HG03378 (cell line): ENCODE results near the gene ZNF735.
"Not testable (repeated sequence)": the region's sequence is repeated elsewhere in the genome, so short reads cannot be mapped to it uniquely, and the experiment has no call there.

Source experiments
- ATAC-seq: cut with Tn5 transposase; IDR thresholded peaks from one replicate; pipeline ENCODE4 v1.9.1; 2021; ENCODE audit warnings: mild to moderate bottlenecking, moderate library complexity; ENCODE audit not compliant: unreplicated experiment

Gene ZNF735

DNA sequence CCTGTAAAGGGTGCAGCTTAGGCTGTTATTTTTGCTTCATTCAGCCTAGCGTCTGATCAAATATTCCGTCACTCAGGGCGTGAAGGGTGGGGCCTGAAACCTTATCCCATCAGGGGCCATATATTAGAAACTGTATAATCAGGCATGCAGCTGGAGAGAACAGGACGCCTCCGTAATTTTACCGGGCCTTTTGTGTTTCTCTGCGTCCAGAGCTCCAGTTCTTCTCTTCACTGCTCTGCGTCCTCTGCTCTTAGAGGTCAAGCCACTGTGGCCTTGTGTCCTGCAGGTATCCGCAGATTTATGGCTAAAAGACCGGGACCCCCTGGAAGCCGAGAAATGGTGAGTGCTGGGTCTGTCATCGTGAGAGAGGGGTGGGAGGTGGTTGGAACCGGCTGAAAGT is at the start of gene ZNF735:
Gene ZNF735, plus strand, starts transcription at position 301 of the 400 bp plus-strand sequence. Its CDS starts 0 bp downstream, at position 301.
- no peak for ATAC-seq

DNA sequence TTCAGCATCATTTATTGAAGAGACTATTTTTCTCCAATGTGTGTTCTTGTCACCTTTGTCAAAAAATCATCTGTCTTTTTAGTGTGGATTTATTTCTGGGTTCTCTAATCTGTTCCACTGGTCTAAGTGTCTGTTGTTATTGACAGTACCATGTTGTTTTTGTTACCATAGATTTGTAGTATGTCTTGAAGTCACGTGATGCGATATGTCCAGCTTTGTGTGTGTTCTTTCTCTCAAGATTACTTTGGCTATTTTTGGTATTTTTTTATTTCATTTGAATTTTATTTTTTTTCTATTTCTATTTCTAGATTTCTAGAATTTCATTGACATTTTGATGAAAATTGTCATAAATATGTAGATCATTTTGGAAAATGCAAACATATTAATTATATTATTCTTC is 36.0 kb upstream of the ZNF735 start:
- ATAC-seq: not testable (repeated sequence)

DNA sequence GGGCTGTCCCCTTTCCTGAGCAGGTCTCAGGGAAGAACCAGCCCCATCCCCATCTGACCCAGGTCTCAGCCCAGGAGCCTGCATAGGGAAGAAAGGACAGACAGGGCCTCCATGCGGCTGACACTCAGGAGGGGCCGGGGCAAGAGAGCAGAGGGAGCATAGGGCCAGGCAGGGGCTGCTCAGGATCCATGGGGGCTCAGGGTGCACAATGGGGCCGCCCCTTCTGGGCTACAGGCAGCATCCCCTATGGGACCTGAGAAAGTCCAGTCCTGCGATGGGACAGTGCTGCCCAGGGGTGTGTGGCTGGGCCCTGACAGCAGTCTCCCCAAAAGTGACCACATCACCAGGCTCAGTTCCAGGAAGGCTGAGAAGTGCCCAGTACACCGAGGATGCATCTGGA is 32.7 kb upstream of the ZNF735 start:
- no peak for ATAC-seq

DNA sequence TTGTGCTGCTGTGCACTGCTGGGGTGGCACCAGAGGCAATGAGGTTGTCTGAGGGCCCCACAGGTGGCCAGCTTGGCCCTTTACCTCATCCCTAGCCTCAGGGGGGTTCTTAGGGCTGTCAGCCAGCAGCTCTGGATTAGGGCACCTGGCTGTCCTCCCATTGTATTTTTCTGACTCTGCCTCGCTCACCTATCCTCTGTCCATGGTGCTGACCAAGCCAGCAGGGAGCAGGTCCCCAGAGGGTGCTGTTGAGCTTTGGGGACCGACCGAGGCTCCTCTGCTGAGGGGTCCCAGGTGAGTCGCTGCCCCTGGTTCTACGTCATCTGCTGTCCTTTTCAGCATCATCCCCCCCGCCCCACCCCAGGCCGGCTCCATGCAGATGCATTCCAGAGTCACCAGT is 32.1 kb upstream of the ZNF735 start:
- no peak for ATAC-seq

DNA sequence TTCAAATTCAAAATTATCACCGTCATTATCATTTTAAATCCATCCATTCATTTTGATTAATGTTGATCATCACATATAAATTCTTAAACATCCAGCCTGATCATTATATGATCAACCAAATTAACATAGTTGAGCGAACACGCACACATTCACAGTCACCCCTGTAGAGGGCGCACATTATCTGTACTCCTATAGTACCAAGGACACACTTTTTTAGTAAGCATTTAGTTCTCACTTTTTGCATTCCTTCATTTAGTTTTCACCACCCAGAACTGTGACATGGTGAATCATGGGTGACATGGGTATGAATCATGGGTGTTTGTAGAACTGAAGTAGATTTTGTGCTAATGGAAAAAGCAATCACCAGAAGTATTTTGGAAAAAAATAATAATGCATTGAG is 26.0 kb upstream of the ZNF735 start:
- no peak for ATAC-seq

DNA sequence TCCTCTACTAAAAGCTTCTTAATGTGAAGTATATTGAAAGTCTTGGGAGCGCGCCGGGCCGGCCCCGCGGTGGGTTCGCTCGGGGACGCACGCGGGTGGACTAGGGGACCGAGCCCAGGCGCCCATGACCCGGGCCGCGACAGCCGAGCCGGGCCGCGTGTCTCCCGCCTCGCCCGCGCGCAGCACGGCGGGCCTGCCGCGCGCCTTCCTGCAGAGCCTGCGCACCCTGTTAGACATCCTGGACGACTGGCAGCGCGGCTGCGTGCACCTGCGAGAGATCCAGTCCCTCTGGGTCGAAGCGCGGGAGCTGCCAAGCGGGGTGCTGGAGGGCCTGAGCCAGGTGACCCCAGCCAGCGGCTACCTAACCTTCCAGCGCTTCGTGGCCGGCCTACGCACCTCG is 25.4 kb upstream of the ZNF735 start:
- no peak for ATAC-seq

DNA sequence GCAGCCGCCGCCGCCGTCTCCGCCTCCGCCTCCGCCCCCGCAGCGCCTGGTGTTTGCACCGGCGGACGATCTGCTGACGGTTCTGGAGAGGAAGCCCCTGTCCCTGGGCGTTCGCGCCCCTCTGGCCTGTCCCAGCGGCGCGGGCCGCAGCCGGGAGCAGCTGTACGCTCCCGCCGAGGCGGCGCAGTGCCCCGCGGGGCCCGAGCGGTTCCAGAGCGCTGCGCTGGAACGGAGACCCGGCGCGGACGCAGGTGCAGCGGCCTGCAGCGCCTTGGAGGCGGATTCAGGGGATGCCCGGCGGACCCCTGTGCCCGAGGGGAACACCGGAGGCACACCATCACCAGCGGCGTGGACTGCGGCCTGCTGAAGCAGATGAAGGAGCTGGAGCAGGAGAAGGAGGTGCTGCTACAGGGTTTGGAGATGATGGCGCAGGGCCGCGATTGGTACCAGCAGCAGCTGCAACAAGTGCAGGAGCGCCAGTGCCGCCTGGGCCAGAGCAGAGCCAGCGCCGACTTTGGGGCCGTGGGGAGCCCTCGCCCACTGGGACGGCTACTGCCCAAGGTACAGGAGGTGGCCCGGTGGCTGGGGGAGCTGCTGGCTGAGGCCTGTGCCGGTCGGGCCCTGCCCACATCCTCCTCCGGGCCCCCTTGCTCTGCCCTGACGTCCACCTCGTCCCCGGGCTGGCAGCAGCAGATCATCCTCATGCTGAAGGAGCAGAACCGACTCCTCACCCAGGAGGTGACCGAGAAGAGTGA is 24.8 kb upstream of the ZNF735 start:
- no peak for ATAC-seq

DNA sequence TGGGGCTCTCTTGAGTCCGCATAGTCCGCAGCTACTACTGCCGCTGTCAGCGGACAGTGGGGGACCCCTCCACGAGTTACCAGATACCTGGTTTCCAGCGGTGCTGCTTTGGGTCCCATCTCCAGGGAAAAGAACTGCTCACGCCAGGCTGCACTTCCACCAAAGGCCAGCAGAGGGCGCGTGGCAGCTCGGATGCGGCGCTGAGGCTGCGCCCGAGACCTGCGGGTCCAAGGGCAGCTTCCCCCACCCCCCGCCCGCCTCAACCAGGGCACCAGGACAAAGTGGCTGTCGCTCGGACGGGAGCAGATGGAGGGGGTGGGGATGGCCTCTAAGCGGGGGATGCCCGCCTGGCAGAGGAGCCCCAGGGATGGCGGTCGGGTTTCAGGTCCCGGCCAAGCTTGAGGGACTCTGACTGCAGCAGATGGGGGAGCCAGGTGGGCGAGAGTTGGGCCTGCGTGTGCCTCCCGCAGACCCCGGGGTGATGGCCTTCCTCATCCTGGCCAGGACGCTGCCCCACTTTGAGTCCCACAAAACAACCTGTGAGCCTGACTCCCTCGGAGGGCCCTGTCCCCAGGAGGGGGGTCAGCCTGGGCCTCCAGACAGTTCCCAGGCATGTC is 23.8 kb upstream of the ZNF735 start:
- ATAC-seq: no peak

DNA sequence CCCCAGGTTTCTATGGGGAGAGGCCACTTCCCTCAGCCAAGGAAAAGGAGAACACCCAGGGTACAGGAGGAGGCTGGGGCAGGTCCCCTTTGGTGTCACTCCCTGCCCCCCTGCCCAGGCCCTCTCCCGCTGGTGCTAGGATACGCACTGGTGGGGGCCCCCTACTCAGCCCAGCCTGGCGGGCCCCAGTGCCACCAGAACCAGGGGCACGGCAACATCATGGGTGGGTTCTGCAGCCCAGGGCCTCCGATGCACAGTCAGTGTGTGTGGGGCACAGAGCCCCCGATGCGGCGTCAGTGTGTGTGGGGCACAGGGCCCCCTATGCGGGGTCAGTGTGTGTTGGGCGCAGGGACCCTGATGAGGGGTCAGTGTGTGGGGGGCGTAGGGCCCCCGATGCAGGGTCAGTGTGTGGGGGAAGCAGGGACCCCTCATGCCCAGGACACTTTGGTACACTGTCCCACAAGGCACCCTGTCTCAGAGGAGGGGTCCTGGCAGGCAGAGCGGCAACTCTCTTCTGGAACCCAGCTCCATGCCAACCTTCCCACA is 23.1 kb upstream of the ZNF735 start:
- no peak for ATAC-seq

DNA sequence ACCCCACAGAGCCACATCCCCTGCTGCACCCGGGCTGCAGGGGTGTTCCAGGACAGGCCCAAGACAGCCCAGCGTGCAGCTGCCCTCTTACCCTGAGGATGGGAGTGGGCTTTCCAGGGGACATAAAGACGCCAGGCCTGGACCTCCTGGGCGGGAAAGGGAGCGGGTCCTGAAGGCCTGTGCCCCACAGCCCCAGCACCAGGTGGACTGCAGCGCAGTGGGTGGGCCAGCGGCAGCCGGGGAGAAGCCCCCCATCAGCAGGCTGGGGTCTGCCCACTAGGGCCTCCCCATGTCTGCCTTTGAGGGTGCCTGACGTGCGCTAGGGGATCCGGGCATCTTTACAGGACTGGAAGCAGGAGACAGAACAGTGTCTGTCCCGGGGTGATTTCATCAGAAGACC is 22.6 kb upstream of the ZNF735 start:
- ATAC-seq: no peak

DNA sequence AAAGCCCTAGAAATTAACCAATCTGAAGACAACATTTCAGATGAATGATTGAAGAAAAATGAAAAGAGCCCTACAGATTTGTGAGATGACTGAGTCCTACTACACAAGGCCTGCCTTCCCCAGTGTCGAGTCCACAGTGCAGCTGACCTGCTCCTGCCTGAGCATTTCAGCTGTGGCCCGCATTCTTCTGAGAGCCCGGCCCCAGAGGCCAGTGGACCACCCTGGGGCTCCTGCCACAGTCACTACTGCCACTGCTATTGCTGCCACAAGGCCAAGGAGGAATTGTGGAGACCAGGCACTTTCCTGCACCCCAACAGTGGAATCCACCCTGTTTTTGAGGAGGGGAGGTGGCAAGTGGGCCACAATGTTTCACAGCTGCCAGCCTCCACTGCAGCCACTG is 19.6 kb upstream of the ZNF735 start:
- no peak for ATAC-seq

DNA sequence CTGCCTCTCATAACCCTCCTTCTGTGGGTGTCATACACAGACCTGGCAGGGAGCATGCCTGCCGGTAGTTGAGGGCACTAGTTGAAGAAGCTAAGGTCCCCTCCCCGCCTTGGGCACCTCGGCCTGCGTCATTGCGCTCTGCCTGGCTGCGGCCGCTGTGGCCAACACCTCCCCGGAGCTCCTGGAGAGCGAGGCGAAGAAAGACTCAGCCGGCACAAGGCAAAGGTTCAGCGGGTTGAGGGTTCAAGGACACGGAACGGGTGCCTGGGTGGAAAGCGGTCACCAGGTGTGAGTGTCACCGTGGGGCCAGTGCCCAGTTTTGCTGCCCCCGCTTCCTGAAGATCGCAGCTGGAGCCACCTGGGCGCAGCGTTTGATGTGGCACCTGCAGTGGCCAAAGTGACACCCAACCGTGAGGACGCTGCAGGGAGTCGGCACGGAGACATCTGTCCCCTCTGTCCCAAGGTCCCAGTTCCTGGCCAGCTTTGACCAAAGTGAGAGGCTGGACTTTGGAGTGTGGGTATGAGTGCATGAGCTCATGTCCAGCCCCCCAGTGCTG is 14.8 kb upstream of the ZNF735 start:
- no peak for ATAC-seq

DNA sequence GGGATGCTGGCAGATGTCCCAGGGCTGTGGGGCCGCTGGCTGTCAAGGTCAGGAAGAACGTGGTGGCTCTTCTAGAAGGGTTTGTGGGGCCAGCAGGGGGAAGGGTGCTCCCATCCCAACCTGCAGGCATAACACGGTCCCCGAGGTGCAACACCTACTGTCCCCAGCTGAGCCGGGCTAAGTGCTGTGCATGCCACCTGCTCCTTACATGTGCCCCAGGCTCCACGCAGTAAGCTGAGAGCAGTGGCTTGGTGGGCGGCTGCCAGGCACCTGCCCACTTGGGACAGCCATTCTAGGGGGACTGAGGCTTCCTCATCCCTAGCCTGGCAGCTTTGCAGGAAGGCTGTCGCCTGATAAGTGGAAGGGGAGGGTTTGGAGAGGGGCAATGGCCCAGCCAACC is 14.2 kb upstream of the ZNF735 start:
- ATAC-seq: no peak

DNA sequence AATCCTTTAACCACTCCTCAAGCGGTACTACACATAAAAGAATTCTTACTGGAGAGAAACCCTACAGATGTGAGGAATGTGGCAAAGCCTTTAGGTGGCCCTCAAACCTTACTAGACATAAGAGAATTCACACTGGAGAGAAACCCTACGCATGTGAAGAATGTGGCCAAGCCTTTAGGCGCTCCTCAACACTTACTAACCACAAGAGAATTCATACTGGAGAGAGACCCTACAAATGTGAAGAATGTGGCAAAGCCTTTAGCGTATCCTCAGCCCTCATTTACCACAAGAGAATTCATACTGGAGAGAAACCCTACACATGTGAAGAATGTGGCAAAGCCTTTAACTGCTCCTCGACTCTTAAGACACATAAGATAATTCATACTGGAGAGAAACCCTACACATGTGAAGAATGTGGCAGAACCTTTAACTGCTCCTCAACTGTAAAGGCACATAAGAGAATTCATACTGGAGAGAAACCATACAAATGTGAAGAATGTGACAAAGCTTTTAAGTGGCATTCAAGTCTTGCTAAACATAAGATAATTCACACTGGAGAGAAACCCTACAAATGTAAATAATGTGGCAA is 12.8 kb downstream of the ZNF735 start:
- not testable (repeated sequence) for ATAC-seq

DNA sequence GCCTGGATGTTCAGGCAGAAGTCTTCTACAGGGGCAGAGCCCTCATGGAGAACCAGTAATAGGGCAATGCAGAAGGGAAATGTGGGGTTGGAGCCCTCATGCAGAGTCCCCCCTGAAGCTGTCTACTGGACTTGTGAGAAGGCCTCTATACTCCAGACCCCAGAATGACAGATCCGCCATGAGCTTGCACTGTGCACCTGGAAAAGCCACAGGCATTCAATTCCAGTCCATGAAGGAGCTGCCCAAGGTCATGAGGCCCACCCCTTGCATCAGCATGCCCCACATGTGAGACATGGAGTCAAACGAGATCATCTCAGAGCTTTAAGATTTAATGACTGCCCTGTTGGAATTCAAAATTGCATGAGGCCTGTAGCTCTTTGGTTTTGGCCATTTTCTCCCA is 16.4 kb downstream of the ZNF735 start:
- no peak for ATAC-seq

DNA sequence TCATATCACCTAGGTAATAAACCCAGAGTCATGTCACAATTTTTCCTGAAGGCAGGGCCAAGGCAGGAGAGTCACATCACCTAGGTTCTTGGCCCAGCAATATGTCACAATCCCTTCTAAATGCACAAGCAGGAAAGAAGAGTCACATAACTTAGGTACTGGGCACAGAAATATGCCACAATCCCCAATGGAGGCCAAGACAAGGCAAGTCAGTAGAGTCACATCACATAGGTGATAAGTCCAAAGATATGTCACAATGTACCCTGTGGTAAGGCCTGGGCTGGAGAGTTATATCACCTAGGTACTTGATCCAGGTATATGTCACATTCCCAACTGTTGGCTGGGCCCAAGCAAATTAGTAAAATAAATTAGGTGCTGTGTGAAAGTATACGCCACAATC is 21.2 kb downstream of the ZNF735 start, which contains the start of gene ZNF679:
Gene ZNF679, plus strand, starts transcription at position 301 of the 400 bp plus-strand sequence. CDS start 20,644 bp downstream, outside the sequence.
- not testable (repeated sequence) for ATAC-seq

DNA sequence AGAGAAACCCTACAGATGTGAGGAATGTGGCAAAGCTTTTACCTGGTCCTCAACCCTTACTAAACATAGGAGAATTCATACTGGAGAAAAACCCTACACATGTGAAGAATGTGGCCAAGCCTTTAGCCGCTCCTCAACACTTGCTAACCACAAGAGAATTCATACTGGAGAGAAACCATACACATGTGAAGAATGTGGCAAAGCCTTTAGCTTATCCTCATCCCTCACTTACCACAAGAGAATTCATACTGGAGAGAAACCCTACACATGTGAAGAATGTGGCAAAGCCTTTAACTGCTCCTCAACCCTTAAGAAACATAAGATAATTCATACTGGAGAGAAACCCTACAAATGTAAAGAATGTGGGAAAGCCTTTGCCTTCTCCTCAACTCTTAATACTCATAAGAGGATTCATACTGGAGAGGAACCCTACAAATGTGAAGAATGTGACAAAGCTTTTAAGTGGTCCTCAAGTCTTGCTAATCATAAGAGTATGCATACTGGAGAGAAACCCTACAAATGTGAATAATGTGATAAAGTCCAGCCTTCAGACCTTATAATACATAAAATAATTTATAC is 59.4 kb downstream of the ZNF735 start:
- no peak for ATAC-seq
